CD14-positive monocyte (primary cell): ENCODE measurements around the gene ALDH1A3. TPM values are rescaled to one million over a fixed set of nuclear protein-coding genes. Genes with fewer than 3 reads are reported as not detected.

Source experiments
- DNase-seq, 3 donors: peaks; one replicate each; pipeline ENCODE4 v3.0.0-alpha.2; 2011 to 2022
- H2AFZ ChIP-seq: 2 replicates; pipeline ENCODE4 v1.6.0; 2012; ENCODE audit warnings: mild to moderate bottlenecking, low read depth, low read length, inconsistent platforms; ENCODE audit not compliant: insufficient read depth, poor library complexity, severe bottlenecking
- H3K27ac ChIP-seq, 2 donors: 1 replicate in 1 of 2; 2 replicates in 1 of 2; pipeline ENCODE4 v1.5.1; 2012 to 2013; ENCODE audit warnings: low read length in 2 of 2, control low read depth in 1 of 2, inconsistent platforms in 1 of 2, low read depth in 1 of 2, mild to moderate bottlenecking in 1 of 2
- H3K27me3 ChIP-seq, 2 donors: one replicate each; pipeline versions ENCODE4 v1.6.0 to v1.6.1; 2011 to 2013; ENCODE audit warnings: low read length in 2 of 2; ENCODE audit not compliant: control insufficient read depth in 2 of 2, insufficient read depth in 2 of 2
- H3K36me3 ChIP-seq, 2 donors: replicated peaks in 1 of 2; 1 replicate in 1 of 2; 2 replicates in 1 of 2; pipeline versions ENCODE4 v1.5.1 to v1.6.1; 2012 to 2013; ENCODE audit warnings: low read length in 2 of 2, control low read depth in 1 of 2, inconsistent platforms in 1 of 2, mild to moderate bottlenecking in 1 of 2; ENCODE audit not compliant: insufficient read depth in 2 of 2, control insufficient read depth in 1 of 2
- H3K4me1 ChIP-seq, 2 donors: 1 replicate in 1 of 2; 2 replicates in 1 of 2; pipeline versions ENCODE4 v1.5.1 to v1.6.1; 2012 to 2013; ENCODE audit warnings: low read length in 2 of 2, control low read depth in 1 of 2, inconsistent platforms in 1 of 2, mild to moderate bottlenecking in 1 of 2, moderate library complexity in 1 of 2; ENCODE audit not compliant: insufficient read depth in 2 of 2, control insufficient read depth in 1 of 2
- H3K4me2 ChIP-seq: replicated peaks from 2 replicates; pipeline ENCODE3; 2012; ENCODE audit warnings: low read length, moderate library complexity, mild to moderate bottlenecking; ENCODE audit not compliant: poor library complexity, severe bottlenecking; ENCODE audit errors: extremely low read depth
- H3K4me3 ChIP-seq, 3 experiments: fragments of 200-600 bp in 1 of 3; sonication (generic) in 1 of 3; replicated peaks in 1 of 3; 1 replicate in 2 of 3; 2 replicates in 1 of 3; pipeline ENCODE4 v1.5.1; 2011 to 2013; ENCODE audit warnings: low read length in 3 of 3, mild to moderate bottlenecking in 3 of 3, control low read depth in 2 of 3, low read depth in 2 of 3, inconsistent platforms in 1 of 3, moderate library complexity in 1 of 3
- H3K79me2 ChIP-seq: 2 replicates; pipeline ENCODE4 v1.6.0; 2012; ENCODE audit warnings: mild to moderate bottlenecking, control low read depth, inconsistent platforms, low read length, moderate library complexity; ENCODE audit not compliant: insufficient read depth
- H3K9ac ChIP-seq: 2 replicates; pipeline ENCODE4 v1.6.0; 2017; ENCODE audit warnings: low read length, mild to moderate bottlenecking; ENCODE audit not compliant: insufficient read depth, poor library complexity, severe bottlenecking
- H3K9me3 ChIP-seq, 2 donors: replicated peaks in 1 of 2; 1 replicate in 1 of 2; 2 replicates in 1 of 2; pipeline versions ENCODE4 v1.5.1 to v1.6.1; 2012 to 2013; ENCODE audit warnings: low read length in 2 of 2, control low read depth in 1 of 2; ENCODE audit not compliant: control insufficient read depth in 1 of 2, insufficient read depth in 1 of 2
- H4K20me1 ChIP-seq: 2 replicates; pipeline ENCODE4 v1.6.0; 2012; ENCODE audit warnings: mild to moderate bottlenecking, low read length, control low read depth, moderate library complexity; ENCODE audit not compliant: insufficient read depth
- H3K27ac Mint-ChIP-seq, 7 donors: one replicate each; pipeline ENCODE4 v1.8.0; 2020; ENCODE audit warnings: mild to moderate bottlenecking in 7 of 7, mixed read lengths in 7 of 7, moderate library complexity in 6 of 7, inconsistent platforms in 2 of 7
- H3K27me3 Mint-ChIP-seq, 3 donors: one replicate each; pipeline ENCODE4 v1.8.0; 2021 to 2022; ENCODE audit warnings: low read depth in 3 of 3, mild to moderate bottlenecking in 3 of 3, mixed read lengths in 3 of 3, moderate library complexity in 3 of 3, inconsistent platforms in 1 of 3
- H3K36me3 Mint-ChIP-seq, 2 donors: one replicate each; pipeline ENCODE4 v1.8.0; 2020; ENCODE audit warnings: mixed read lengths in 2 of 2, inconsistent platforms in 1 of 2, mild to moderate bottlenecking in 1 of 2
- H3K4me1 Mint-ChIP-seq: one replicate; pipeline ENCODE4 v1.8.0; 2020; ENCODE audit warnings: mild to moderate bottlenecking, mixed read lengths
- H3K4me3 Mint-ChIP-seq, 2 donors: one replicate each; pipeline ENCODE4 v1.8.0; 2020; ENCODE audit warnings: mild to moderate bottlenecking in 2 of 2, mixed read lengths in 2 of 2, moderate library complexity in 1 of 2
- H3K9me3 Mint-ChIP-seq, 7 donors: one replicate each; pipeline ENCODE4 v1.8.0; 2020 to 2022; ENCODE audit warnings: mixed read lengths in 7 of 7, mild to moderate bottlenecking in 6 of 7, moderate library complexity in 6 of 7, inconsistent platforms in 2 of 7
- WGBS: methylation state at CpG from one replicate; pipeline ENCODE4 v1.1.5; 2013; ENCODE audit warnings: missing lambda C conversion rate; ENCODE audit not compliant: insufficient coverage; 5-methylcytosine and 5-hydroxymethylcytosine counted together
- intact Hi-C, 2 donors: fragments of 100-400 bp; cut with micrococcal nuclease; formaldehyde crosslinking; loops; one replicate each; pipeline versions ENCODE4 v1.15.0 to v1.15.1; 2023
- polyA plus RNA-seq, 3 donors: library from polyadenylated mRNA; depleted of rRNA in 1 of 3; unstranded in 2 of 3; stranded (reverse) in 1 of 3; fragments of 300-500 nt in 2 of 3; fragments of >200 nt in 1 of 3; fragmentation: Illumina TruSeq in 2 of 3; gene quantifications; 1 replicate in 2 of 3; 2 replicates in 1 of 3; pipeline ENCODE4 v1.2.3, GENCODE V29; 2012 to 2021
- TF ChIP-seq, protein P1 (sequence below): fragments of 200-600 bp; IDR thresholded peaks from one replicate; pipeline ENCODE4 v1.8.0; 2022; ENCODE audit warnings: antibody characterized with exemption, mild to moderate bottlenecking

The ALDH1A3 gene
- polyA plus RNA-seq, 3 donors: not detected

DNA sequence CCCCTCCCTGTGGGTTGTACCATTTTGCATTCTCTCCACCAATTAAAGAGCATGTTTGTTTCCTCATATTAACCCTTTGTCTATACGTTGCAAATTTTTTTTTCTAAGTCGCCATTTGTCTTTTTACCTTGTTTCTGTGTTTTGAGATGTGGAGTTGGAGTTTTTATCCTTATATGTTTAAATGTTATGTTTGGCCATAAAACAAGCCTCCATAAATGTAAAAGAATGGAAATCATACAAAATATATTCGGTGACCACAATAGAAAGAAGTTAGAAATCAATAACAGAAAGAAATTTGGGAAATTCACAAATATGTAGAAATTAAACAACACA lies 68.8 kb downstream of the ALDH1A3 start:
- WGBS: no CpG with 5 or more reads among the region's 3 CpGs
- H4K20me1 ChIP-seq: no peaks in the 10 kb centered on the region
- H3K27ac ChIP-seq: peak overlapping the region in 1 of 2 donors; percentile 33
- no peak overlapping the region for H3K9ac ChIP-seq
- H3K4me3 Mint-ChIP-seq: no peak overlapping the region
- peak overlapping the region; percentile 5 for H3K4me2 ChIP-seq
- peaks cover 42% of the 10 kb centered on the region for H3K4me1 Mint-ChIP-seq
- peaks cover 21 to 36% of the 10 kb centered on the region in 2 donors for H3K4me1 ChIP-seq
- no peaks in the 10 kb centered on the region for H3K36me3 ChIP-seq
- no peak overlapping the region for H2AFZ ChIP-seq
- H3K36me3 Mint-ChIP-seq: peaks cover 17 to 24% of the 10 kb centered on the region in 2 donors
- H3K27me3 ChIP-seq: no peaks in the 10 kb centered on the region
- peaks cover 23% of the 10 kb centered on the region for H3K79me2 ChIP-seq
- TF ChIP-seq, protein P1, sequence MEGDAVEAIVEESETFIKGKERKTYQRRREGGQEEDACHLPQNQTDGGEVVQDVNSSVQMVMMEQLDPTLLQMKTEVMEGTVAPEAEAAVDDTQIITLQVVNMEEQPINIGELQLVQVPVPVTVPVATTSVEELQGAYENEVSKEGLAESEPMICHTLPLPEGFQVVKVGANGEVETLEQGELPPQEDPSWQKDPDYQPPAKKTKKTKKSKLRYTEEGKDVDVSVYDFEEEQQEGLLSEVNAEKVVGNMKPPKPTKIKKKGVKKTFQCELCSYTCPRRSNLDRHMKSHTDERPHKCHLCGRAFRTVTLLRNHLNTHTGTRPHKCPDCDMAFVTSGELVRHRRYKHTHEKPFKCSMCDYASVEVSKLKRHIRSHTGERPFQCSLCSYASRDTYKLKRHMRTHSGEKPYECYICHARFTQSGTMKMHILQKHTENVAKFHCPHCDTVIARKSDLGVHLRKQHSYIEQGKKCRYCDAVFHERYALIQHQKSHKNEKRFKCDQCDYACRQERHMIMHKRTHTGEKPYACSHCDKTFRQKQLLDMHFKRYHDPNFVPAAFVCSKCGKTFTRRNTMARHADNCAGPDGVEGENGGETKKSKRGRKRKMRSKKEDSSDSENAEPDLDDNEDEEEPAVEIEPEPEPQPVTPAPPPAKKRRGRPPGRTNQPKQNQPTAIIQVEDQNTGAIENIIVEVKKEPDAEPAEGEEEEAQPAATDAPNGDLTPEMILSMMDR: no peak
- intact Hi-C loops: loop anchor here in 1 of 2 donors (10.0 kb wide), 1 partner anchor 706 kb away; the partner anchor contains the start of gene TM2D3
- no peaks in the 10 kb centered on the region for H3K9me3 Mint-ChIP-seq
- H3K27me3 Mint-ChIP-seq: peaks cover 0 to 3% (median 0%) of the 10 kb centered on the region in 3 donors
- no peaks in the 10 kb centered on the region for H3K9me3 ChIP-seq
- peak overlapping the region in 2 of 7 donors; percentile 43 to 72 for H3K27ac Mint-ChIP-seq
- no peak overlapping the region for H3K4me3 ChIP-seq
- DNase-seq: no peak

DNA sequence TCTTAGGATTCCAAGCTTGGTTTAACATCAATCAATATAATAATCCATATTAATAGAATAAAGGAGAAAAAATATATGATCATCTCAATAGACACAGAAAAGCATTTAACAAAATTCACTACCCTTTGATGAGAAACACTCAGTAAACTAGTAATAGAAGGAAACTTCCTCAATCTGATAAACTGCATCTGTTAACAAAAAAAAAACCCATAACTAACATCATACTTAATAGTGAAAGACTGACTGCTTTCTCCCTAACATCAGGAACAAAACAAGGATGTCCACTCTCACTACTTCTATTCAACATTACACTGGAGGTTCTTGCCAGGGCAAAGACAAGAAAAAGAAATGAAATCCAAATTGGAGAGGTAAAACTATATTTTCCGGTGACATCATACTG lies 70.1 kb downstream of the ALDH1A3 start:
- Histone ChIP-seq H3K4me1 (peaks cover 13 to 24% of the 10 kb centered on the region in 2 donors), H3K9me3 (no peaks in the 10 kb centered on the region), H3K36me3 (no peaks in the 10 kb centered on the region), H3K9ac (no peak overlapping the region), H3K4me3 (no peak overlapping the region), H3K27me3 (no peaks in the 10 kb centered on the region), H4K20me1 (no peaks in the 10 kb centered on the region), H3K27ac (peak overlapping the region in 1 of 2 donors; percentile 33), H3K4me2 (no peak overlapping the region), H3K79me2 (peaks cover 34% of the 10 kb centered on the region), H2AFZ (no peak overlapping the region)
- Mint-ChIP-seq H3K4me3 (no peak overlapping the region), H3K27me3 (peaks cover 0 to 3% (median 0%) of the 10 kb centered on the region in 3 donors), H3K27ac (peak overlapping the region in 4 of 7 donors; percentile 46 to 75 (median 68)), H3K36me3 (peaks cover 15 to 19% of the 10 kb centered on the region in 2 donors), H3K9me3 (peaks cover 0 to 1% (median 0%) of the 10 kb centered on the region in 7 donors), H3K4me1 (peaks cover 30% of the 10 kb centered on the region)
- WGBS: no CpG with 5 or more reads among the region's 1 CpG
- TF ChIP-seq, protein P1: no peak
- no peak for DNase-seq
- intact Hi-C loops: loop anchor here in 1 of 2 donors (1.0 to 10.0 kb wide), 3 partner anchors 12 to 705 kb away; partner anchors contain the start of gene TM2D3
